ENCODE results near the gene GTF2A1. TPM values are rescaled to one million over a fixed set of nuclear protein-coding genes. Genes with fewer than 3 reads are reported as not detected.

GTF2A1 gene
- total RNA-seq = 17.6 and 26.2 TPM in 2 replicates

GRCh38 chr14:81220830-81221578, at the start of gene GTF2A1:
Gene GTF2A1, minus strand, starts transcription at chr14:81220959. Its CDS starts 441 bp downstream, at chr14:81220518.

Small RNA genes lying within 50 kb of the gene (small RNA-seq; reads per million reads assigned to genes)
- gene DYNLL1P1 = not detected
- gene SNORA79 = 88.3 reads per million, percentile 98 among the genes with 10 or more reads in this experiment

Other genes starting within 250 kb of the GTF2A1 start
- gene STON2, start 179.4 kb upstream of the GTF2A1 start, total RNA-seq = 5.7 and 13.6 TPM in 2 replicates

Data from subcutaneous preadipocyte (primary cell).